D721Med (cell line): Measurements from ENCODE around the gene INPP5D.

Experiments
- DNase-seq: peaks from one replicate; pipeline ENCODE4 v3.0.0; 2011; ENCODE audit warnings: low spot score; ENCODE audit not compliant: insufficient read length
- FAIRE-seq: peaks from 2 replicates; lab custom pipeline; 2011; peaks lifted over from hg19 to GRCh38; lab: Jason Lieb, UNC
- TF ChIP-seq, protein P1 (sequence below): IDR thresholded peaks from 2 replicates; pipeline ENCODE4 v1.5.1; 2012; ENCODE audit warnings: mild to moderate bottlenecking, control low read depth; ENCODE audit not compliant: insufficient read depth; ENCODE audit errors: missing control alignments

Gene INPP5D

DNA sequence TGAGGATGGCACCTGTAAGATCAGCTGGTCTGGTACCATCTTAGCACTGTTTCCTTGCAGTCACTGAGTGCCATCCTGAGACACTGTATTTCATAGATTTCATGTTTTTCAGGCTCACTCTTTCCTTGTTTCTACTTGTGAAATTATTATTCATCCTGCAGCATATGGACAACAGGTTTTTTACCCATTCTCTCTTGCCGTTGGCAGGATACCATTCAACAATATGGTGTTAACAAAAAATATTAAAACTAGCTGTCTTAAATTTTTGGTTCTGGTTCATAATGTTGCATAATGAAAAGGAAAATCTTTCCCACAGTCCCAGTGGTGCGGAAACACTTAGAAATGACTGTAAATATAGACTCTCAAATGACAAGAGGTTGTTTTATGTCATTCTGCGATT lies 168.2 kb downstream of the INPP5D start:
- no peak for DNase-seq
- TF ChIP-seq, protein P1, sequence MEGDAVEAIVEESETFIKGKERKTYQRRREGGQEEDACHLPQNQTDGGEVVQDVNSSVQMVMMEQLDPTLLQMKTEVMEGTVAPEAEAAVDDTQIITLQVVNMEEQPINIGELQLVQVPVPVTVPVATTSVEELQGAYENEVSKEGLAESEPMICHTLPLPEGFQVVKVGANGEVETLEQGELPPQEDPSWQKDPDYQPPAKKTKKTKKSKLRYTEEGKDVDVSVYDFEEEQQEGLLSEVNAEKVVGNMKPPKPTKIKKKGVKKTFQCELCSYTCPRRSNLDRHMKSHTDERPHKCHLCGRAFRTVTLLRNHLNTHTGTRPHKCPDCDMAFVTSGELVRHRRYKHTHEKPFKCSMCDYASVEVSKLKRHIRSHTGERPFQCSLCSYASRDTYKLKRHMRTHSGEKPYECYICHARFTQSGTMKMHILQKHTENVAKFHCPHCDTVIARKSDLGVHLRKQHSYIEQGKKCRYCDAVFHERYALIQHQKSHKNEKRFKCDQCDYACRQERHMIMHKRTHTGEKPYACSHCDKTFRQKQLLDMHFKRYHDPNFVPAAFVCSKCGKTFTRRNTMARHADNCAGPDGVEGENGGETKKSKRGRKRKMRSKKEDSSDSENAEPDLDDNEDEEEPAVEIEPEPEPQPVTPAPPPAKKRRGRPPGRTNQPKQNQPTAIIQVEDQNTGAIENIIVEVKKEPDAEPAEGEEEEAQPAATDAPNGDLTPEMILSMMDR, result no peak
- no peak for FAIRE-seq

DNA sequence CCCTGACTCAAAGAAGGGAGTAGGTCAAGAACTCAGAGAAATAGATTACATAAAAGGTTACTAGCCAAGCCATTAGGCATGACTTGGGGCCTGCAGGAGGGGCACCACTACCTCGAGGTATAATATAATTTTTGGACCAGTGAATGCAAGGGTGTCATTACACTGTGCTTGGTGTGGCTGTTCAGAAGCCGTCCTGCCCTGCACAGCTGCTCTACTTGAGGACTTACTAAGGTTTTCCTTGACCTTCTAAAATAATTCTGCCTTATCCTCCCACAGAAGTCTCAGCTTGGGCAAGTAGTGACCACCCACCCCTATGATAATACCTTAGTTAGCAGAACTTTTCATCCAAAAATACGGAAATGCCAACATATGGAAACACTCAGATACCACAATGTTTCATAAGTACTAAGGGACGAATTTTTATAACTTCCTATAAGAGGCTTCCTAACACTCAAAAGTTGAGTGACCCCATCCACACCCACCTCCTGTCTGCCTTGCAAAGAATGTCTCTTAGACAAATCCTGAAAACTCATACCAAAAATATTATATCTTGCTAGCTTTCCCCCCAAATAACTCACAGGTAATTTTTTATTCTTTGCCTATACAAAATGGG lies 173.6 kb downstream of the INPP5D start:
- TF ChIP-seq, protein P1, result no peak
- FAIRE-seq (no peak), DNase-seq (no peak)

DNA sequence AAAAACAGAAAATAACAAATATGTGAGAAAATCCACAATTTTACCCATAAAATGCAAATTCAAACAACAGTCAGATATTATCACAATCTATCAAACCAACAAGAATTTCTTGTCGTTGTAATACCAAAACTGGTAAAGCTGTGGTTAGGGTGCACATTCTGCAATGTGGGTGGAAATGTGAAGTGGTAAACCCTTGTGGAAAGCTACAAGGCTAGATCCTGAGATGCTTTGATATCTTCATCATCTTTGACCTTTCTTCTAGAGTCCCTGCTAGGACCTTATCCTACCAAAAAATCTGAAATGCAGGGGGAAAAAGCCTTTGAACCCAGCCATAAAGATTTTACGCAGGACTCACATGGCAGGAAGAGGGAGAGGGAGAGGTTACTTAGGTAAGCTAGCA lies 174.1 kb downstream of the INPP5D start:
- TF ChIP-seq, protein P1, result no peak
- FAIRE-seq (no peak), DNase-seq (no peak)

DNA sequence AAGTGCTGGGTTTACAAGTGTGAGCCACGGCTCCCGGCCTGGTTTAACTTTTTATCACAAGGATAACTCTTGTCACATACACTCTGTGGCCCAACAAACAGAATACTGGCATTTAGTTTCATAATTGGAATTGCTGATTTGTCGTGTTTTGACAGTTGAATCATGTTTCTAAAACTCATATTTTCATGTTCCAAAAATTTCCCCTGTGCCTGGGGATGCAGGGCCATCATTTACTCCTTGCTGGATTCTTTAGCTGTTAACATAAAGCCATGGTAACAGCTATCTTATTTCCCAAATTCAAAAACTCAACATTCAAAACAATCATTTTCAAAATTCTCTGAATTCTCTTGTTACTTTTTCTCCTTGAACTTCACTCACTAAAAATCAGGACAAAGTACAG lies 174.9 kb downstream of the INPP5D start:
- DNase-seq (no peak), FAIRE-seq (no peak)
- TF ChIP-seq, protein P1, result no peak

DNA sequence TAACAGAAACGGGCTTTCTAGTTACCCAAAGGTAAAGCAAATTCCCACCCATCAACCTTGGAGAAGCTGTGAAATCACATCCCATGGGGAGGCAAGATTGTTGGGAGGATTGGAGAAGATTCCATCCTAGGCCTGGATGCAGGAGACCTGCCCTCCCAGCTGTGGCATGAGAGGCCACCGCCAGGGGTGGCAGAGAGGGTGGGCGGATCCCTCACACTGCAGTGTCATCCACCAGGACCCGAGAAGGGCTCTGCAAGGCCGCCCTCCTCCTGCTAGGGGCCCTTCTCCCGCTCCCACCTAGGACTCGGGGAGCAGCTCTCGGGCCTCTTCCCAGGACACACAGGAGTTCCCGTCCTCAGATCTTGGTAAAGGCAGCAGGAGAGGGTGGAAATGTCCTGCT lies 175.8 kb downstream of the INPP5D start:
- FAIRE-seq (no peak), DNase-seq (no peak)
- TF ChIP-seq, protein P1, result no peak

DNA sequence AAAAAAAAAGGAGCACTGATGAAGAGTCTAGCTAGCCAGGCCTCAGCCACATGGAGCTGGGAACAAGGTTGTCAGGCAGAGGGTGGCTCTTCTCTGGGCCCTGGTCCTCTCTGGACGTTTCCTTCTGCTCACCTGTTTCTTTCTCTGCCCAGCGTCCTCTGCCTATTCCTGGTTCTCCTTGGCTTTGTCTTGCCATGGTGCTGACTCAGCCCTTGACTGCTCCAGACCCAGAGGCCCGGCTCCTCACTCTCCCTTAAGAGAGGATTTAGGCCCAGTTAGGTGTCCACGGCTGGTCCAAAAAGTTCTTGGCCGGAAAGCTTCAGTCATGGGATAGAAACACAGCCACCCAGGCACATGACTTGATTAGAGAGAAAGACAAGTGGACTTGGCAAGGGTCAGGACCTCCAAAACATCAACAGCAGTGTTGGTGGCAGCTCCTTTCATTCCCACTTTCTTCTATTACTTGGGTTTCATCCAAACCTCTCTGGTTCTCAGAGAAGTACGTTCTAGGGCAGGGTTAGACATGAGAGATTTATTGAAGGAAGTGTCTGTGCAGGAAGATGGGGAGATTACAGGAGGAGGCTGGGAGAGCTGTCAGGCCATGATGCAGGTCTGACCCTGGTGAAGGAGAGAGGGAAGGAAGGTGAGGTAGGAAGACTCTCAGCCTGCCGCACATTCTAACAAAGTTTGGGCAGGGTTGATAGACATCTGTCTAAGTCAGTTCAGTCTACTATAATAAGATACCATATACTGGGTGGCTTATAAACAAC lies 176.9 kb downstream of the INPP5D start:
- TF ChIP-seq, protein P1, result no peak
- DNase-seq (no peak), FAIRE-seq (no peak)

DNA sequence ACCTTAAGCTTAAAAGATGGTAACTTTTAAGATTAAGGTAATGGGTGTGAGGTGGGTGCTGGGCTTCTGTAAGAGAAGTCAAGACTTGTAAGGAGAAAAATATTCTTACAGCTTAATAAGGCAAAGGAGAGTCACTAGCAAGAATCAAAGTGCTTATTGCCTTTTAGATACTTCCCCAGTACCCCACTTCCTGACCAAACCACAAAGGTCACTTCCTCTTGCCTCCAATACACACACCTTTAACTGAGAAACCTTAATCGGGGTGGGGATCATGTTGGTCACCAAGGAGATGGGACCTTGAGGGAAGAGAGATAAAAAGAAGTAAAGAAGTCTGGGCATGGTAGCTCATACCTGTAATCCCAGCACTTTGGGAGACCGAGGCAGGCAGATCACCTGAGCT lies 180.8 kb downstream of the INPP5D start:
- no peak for FAIRE-seq
- TF ChIP-seq, protein P1, result no peak
- DNase-seq, result no peak
